ENCODE data around the gene HIVEP1.
"Not testable (repeated sequence)": the region's sequence is repeated elsewhere in the genome, so short reads cannot be mapped to it uniquely, and the experiment has no call there.

Gene HIVEP1

GRCh38 chr6:12152023-12152970 is 140.2 kb downstream of the HIVEP1 start:
- no peak for DNase-seq (ENCODE audit: low read depth)
- no peak for TF ChIP-seq POLR2A (IDR thresholded peaks at IDR 0.05; ENCODE audit: extremely low read depth, insufficient read length)

GRCh38 chr6:12155769-12156168 is 143.7 kb downstream of the HIVEP1 start:
- not testable (repeated sequence) for H3K4me3 ChIP-seq (ENCODE audit: low read depth, low read length); DNase-seq (ENCODE audit: low read depth)

More at GRCh38 chr6:12152023-12152970, 140.2 kb downstream of the HIVEP1 start:
- H3K4me3 ChIP-seq (ENCODE audit: low read depth, low read length), result no peak overlapping the region

GRCh38 chr6:12158686-12159415 is 146.7 kb downstream of the HIVEP1 start:
- no peak for DNase-seq (ENCODE audit: low read depth)
- no peak overlapping the region for H3K4me3 ChIP-seq (ENCODE audit: low read depth, low read length)
- TF ChIP-seq CTCF (IDR thresholded peaks at IDR 0.05; ENCODE audit: low read depth, low read length), result peak; percentile 4
- no peak for TF ChIP-seq MAX (IDR thresholded peaks at IDR 0.05; ENCODE audit: low read depth, low read length)

GRCh38 chr6:12160326-12160725 is 148.2 kb downstream of the HIVEP1 start:
- DNase-seq (ENCODE audit: low read depth), result peak; percentile 73
- H3K4me3 ChIP-seq (ENCODE audit: low read depth, low read length), result no peak overlapping the region
- TF ChIP-seq MYC (IDR thresholded peaks at IDR 0.05; ENCODE audit: low read depth, low read length) (peak; percentile 36; the same call in 1 of the 2 replicates), CTCF (IDR thresholded peaks at IDR 0.05; ENCODE audit: low read depth, low read length) (no peak), POLR2A (IDR thresholded peaks at IDR 0.05; ENCODE audit: extremely low read depth, insufficient read length) (no peak), MAX (IDR thresholded peaks at IDR 0.05; ENCODE audit: low read depth, low read length) (peak; percentile 34; the same call in 1 of the 2 replicates)

GRCh38 chr6:12162213-12162612 is 150.1 kb downstream of the HIVEP1 start:
- no peak for DNase-seq (ENCODE audit: low read depth)
- H3K4me3 ChIP-seq (ENCODE audit: low read depth, low read length), result no peak overlapping the region
- TF ChIP-seq MAX (IDR thresholded peaks at IDR 0.05; ENCODE audit: low read depth, low read length) (no peak), MYC (IDR thresholded peaks at IDR 0.05; ENCODE audit: low read depth, low read length) (no peak), POLR2A (IDR thresholded peaks at IDR 0.05; ENCODE audit: extremely low read depth, insufficient read length) (no peak), CTCF (IDR thresholded peaks at IDR 0.05; ENCODE audit: low read depth, low read length) (no peak)

GRCh38 chr6:12163149-12163548 is 151.0 kb downstream of the HIVEP1 start:
- H3K4me3 ChIP-seq (ENCODE audit: low read depth, low read length), result no peak overlapping the region
- DNase-seq (ENCODE audit: low read depth), result peak; percentile 94
- TF ChIP-seq MAX (IDR thresholded peaks at IDR 0.05; ENCODE audit: low read depth, low read length) (no peak; the same call in 1 of the 2 replicates), MYC (IDR thresholded peaks at IDR 0.05; ENCODE audit: low read depth, low read length) (no peak), CTCF (IDR thresholded peaks at IDR 0.05; ENCODE audit: low read depth, low read length) (no peak)

All from NB4 (cell line).